ENCODE measurements around the gene CDH22. TPM values are rescaled to one million over a fixed set of nuclear protein-coding genes. Genes with fewer than 3 reads are reported as not detected.

The CDH22 gene, protein sequence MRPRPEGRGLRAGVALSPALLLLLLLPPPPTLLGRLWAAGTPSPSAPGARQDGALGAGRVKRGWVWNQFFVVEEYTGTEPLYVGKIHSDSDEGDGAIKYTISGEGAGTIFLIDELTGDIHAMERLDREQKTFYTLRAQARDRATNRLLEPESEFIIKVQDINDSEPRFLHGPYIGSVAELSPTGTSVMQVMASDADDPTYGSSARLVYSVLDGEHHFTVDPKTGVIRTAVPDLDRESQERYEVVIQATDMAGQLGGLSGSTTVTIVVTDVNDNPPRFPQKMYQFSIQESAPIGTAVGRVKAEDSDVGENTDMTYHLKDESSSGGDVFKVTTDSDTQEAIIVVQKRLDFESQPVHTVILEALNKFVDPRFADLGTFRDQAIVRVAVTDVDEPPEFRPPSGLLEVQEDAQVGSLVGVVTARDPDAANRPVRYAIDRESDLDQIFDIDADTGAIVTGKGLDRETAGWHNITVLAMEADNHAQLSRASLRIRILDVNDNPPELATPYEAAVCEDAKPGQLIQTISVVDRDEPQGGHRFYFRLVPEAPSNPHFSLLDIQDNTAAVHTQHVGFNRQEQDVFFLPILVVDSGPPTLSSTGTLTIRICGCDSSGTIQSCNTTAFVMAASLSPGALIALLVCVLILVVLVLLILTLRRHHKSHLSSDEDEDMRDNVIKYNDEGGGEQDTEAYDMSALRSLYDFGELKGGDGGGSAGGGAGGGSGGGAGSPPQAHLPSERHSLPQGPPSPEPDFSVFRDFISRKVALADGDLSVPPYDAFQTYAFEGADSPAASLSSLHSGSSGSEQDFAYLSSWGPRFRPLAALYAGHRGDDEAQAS
- total RNA-seq = 0.14 and 0.20 TPM in 2 replicates
- long read RNA-seq, partial matches to known transcripts = 0 of 1 reads
- long read RNA-seq, other reads (novel, unspliced or antisense) = 1 of 1 reads

DNA sequence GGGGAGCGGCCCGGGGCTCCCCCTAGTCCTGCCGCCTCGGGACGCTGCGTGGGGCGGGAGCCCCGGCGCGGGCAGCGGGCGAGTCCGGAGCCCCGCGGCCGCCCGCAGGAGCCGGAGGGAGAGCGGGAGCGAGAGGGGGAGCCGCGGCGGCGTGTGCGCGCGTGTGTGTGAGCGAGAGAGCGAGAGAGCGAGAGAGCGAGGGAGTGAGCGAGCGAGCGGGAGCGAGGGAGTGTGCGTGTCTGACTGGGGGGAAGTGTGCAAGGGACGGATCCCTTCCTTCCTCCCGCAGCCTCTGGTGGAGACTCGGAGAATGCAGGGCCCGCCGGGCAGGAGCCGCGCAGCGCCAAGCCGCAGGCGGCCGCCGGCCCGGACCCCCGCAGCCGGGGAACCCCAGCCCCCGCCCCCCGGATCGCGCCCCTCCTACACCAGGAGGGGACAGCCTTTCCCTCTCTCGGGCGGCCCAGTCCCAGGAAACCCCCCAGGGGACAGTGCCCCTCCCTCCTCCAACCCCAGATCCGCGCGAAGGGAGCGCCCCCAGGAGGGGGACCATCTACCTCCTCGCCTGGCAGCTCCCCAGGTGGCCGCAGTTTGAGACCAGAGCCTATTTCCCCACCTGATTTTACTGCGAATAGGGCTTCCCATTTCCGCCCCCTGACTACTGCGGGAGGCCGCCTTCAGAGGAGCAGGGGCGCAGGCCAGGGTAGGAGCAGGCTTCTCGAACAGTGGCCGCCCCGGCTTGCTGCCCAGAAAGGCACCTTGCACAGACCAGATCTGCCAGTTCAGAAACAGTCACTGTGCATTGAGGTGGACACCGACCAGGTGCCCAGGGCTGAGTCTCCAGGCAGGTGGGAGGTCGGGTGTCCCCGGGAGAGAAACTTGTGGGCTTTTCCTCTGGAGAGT is at the start of gene CDH22:
Gene CDH22, minus strand, starts transcription at position 241 of the 900 bp plus-strand sequence. CDS start 57,204 bp downstream, outside the sequence.
- peak within 1 kb of the TSS; percentile 72 for H3K4me3 Mint-ChIP-seq (ENCODE audit: low read depth)
- peak; percentile 47 for DNase-seq (ENCODE audit: low spot score, unreplicated experiment)
- TF ChIP-seq, protein P1, sequence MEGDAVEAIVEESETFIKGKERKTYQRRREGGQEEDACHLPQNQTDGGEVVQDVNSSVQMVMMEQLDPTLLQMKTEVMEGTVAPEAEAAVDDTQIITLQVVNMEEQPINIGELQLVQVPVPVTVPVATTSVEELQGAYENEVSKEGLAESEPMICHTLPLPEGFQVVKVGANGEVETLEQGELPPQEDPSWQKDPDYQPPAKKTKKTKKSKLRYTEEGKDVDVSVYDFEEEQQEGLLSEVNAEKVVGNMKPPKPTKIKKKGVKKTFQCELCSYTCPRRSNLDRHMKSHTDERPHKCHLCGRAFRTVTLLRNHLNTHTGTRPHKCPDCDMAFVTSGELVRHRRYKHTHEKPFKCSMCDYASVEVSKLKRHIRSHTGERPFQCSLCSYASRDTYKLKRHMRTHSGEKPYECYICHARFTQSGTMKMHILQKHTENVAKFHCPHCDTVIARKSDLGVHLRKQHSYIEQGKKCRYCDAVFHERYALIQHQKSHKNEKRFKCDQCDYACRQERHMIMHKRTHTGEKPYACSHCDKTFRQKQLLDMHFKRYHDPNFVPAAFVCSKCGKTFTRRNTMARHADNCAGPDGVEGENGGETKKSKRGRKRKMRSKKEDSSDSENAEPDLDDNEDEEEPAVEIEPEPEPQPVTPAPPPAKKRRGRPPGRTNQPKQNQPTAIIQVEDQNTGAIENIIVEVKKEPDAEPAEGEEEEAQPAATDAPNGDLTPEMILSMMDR (IDR thresholded peaks at IDR 0.05; ENCODE audit: unreplicated experiment) = peak; percentile 63
- no peaks in the 10 kb centered on the region for H3K36me3 Mint-ChIP-seq (ENCODE audit: insufficient read depth)
- peaks cover 3% of the 10 kb centered on the region for H3K4me1 Mint-ChIP-seq (ENCODE audit: low read depth)
- H3K27me3 Mint-ChIP-seq = peaks cover 84% of the 10 kb centered on the region
- H3K27ac Mint-ChIP-seq = no peak within 1 kb of the TSS
- no peaks in the 10 kb centered on the region for H3K9me3 Mint-ChIP-seq (ENCODE audit: low read depth)

DNA sequence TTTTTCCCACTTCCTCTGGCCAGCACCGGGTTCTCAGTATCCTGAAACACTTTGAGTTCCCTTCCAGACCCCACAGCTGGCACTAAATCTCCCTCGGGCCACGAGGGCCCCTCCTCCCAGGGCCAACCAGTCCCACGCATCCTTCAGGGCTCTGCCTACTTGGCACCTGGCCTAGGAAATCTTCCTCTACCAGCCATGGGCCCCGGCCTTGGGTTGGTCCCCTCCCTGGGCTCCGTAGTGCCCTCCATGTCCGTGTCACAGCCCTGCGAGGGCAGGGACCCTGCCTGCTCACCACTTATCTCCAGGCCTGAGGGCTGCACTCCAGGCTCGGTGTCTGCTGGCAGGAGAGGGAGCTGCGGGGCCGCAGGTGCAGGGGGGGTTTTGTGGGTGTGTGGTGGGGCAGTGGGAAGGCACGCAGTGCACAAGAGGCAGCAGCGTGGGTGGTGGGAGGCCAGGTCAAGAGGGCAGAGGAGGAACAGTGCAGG is 48.8 kb upstream of the CDH22 start:
- H3K9me3 Mint-ChIP-seq (ENCODE audit: low read depth) = no peaks in the 10 kb centered on the region

DNA sequence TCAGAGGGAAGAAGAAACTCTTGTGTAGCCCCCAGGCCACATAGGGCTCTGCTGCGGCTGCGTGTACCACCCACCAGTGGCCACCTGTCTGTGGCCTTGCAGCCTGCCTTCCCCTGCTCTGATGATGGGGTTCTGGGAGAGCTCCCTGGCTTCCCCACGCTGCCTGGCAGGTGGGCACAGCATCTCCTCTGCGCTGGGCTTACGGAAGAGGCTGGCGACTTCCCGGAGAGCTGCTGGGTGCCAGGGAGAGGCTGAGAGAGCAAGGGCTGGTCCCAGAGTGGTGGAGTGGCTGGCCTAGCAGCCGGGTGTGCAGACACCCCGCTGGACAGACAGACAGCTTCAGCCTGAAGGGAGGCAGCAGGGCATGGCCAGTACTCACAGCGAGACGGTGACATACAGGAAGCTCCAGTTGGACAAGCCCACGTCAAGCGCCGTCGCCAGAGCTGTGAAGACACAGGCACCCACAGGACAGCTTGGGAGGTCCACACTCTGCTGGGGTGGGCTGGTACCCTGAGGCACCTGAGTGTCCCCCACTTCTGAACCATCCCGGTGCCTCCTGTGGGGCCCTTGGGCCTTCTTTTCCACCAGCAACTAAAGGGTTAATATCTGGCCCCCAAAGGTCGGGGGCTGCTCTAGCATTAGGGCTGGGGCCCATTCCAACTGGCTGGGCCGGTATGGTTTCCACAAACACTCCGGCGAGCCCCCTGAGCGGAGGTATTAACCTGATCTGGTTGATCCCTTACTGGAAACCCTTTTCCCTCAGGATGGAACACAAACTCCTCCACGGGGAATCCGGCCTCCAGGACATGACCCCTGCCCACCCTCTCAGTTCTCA is 48.1 kb upstream of the CDH22 start:
- TF ChIP-seq, protein P1 (IDR thresholded peaks at IDR 0.05; ENCODE audit: unreplicated experiment) = no peak
- Mint-ChIP-seq H3K36me3 (ENCODE audit: insufficient read depth) (peaks cover 4% of the 10 kb centered on the region), H3K27ac (peak overlapping the region; percentile 71), H3K9me3 (ENCODE audit: low read depth) (no peaks in the 10 kb centered on the region), H3K4me3 (ENCODE audit: low read depth) (no peak overlapping the region), H3K27me3 (no peaks in the 10 kb centered on the region), H3K4me1 (ENCODE audit: low read depth) (no peaks in the 10 kb centered on the region)
- no peak for DNase-seq (ENCODE audit: low spot score, unreplicated experiment)

More for the DNA sequence above, 48.8 kb upstream of the CDH22 start:
- Mint-ChIP-seq H3K27ac (no peak overlapping the region), H3K4me1 (ENCODE audit: low read depth) (peaks cover 2% of the 10 kb centered on the region), H3K36me3 (ENCODE audit: insufficient read depth) (peaks cover 6% of the 10 kb centered on the region), H3K4me3 (ENCODE audit: low read depth) (no peak overlapping the region), H3K27me3 (no peaks in the 10 kb centered on the region)
- DNase-seq (ENCODE audit: low spot score, unreplicated experiment) = no peak
- TF ChIP-seq, protein P1 (IDR thresholded peaks at IDR 0.05; ENCODE audit: unreplicated experiment) = no peak

DNA sequence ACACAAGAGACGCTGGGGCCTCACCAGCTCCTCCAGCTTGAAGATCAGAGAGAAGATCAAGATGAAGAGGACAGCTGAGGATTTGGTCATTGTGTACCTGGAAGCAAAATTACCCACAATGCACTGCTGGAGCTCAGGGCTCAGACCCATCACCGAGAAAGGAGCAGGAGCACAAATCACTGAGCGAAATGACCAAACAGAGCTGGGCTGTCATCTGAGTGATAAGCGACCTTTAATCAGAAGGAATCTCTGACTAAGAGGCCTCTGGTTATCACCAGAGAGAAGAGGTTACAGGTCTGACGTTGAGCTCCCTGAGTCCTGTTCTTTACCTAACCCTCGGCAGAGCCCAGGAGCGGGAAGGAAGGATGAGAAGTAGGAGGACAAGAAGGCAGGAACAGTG is 47.5 kb upstream of the CDH22 start:
- DNase-seq (ENCODE audit: low spot score, unreplicated experiment) = no peak
- H3K9me3 Mint-ChIP-seq (ENCODE audit: low read depth) = no peaks in the 10 kb centered on the region
- H3K27me3 Mint-ChIP-seq = no peaks in the 10 kb centered on the region
- peak overlapping the region; percentile 71 for H3K27ac Mint-ChIP-seq
- H3K4me1 Mint-ChIP-seq (ENCODE audit: low read depth) = peaks cover 2% of the 10 kb centered on the region
- TF ChIP-seq, protein P1 (IDR thresholded peaks at IDR 0.05; ENCODE audit: unreplicated experiment) = no peak
- H3K36me3 Mint-ChIP-seq (ENCODE audit: insufficient read depth) = peaks cover 6% of the 10 kb centered on the region
- no peak overlapping the region for H3K4me3 Mint-ChIP-seq (ENCODE audit: low read depth)

Data from progenitor cell of endocrine pancreas (in vitro differentiated cells).